SU-DHL-6 (cell line): ENCODE data around the gene ALDOA.

Experiments used
- H2AFZ ChIP-seq: fragments of 200-600 bp; sonication (generic); 2 replicates; pipeline ENCODE4 v1.6.1; 2014; ENCODE audit warnings: low read depth, mild to moderate bottlenecking, moderate library complexity, mixed read lengths, antibody characterized with exemption, low read length; ENCODE audit not compliant: severe bottlenecking
- H3F3A ChIP-seq: fragments of 200-600 bp; shearing (Covaris generic); 2 replicates; pipeline ENCODE4 v1.6.0; 2016; ENCODE audit warnings: antibody characterized with exemption, mild to moderate bottlenecking; ENCODE audit not compliant: insufficient read depth
- H3K27ac ChIP-seq: fragments of 200-600 bp; sonication (generic); 2 replicates; pipeline ENCODE4 v1.5.1; 2016; ENCODE audit warnings: low read depth, mild to moderate bottlenecking, low read length, moderate library complexity, mixed read lengths
- H3K27me3 ChIP-seq: fragments of 200-600 bp; sonication (generic), shearing (Covaris generic); 2 replicates; pipeline ENCODE4 v1.6.0; 2014; ENCODE audit warnings: mild to moderate bottlenecking, low read length
- H3K36me3 ChIP-seq: fragments of 200-600 bp; sonication (generic); 2 replicates; pipeline ENCODE4 v1.6.1; 2014; ENCODE audit warnings: mild to moderate bottlenecking, low read length, mixed read lengths
- H3K4me2 ChIP-seq: fragments of 300-600, 200-600 bp; shearing (Covaris generic), sonication (generic); 2 replicates; pipeline ENCODE4 v1.6.0; 2014; ENCODE audit warnings: low read length, low read depth, mild to moderate bottlenecking; ENCODE audit not compliant: poor library complexity, severe bottlenecking
- H3K4me3 ChIP-seq: fragments of 200-600 bp; sonication (generic); 2 replicates; pipeline ENCODE4 v1.5.1; 2014; ENCODE audit warnings: antibody characterized with exemption, low read length, mild to moderate bottlenecking, mixed read lengths; ENCODE audit not compliant: insufficient read depth, poor library complexity, severe bottlenecking
- H3K79me2 ChIP-seq: fragments of 200-600 bp; sonication (generic); 2 replicates; pipeline ENCODE4 v1.6.1; 2014; ENCODE audit warnings: mild to moderate bottlenecking, low read length, moderate library complexity; ENCODE audit not compliant: insufficient read depth
- H3K9ac ChIP-seq: fragments of 200-600 bp; sonication (generic); 2 replicates; pipeline ENCODE4 v1.7.0; 2014; ENCODE audit warnings: mild to moderate bottlenecking, low read length
- H3K9me2 ChIP-seq: fragments of 200-600 bp; sonication (generic); replicated peaks from 2 replicates; pipeline ENCODE4 v1.6.1; 2014; ENCODE audit warnings: low read length; ENCODE audit not compliant: insufficient read depth
- H3K9me3 ChIP-seq: fragments of 200-600 bp; sonication (generic); 2 replicates; pipeline ENCODE4 v1.6.1; 2014; ENCODE audit warnings: low read length, mixed read lengths; ENCODE audit not compliant: insufficient read depth
- H4K20me1 ChIP-seq: fragments of 200-600 bp; sonication (generic); 2 replicates; pipeline ENCODE4 v1.6.1; 2014; ENCODE audit warnings: low read depth, mild to moderate bottlenecking, antibody characterized with exemption, low read length, moderate library complexity, mixed read lengths
- EZH2phosphoT487 ChIP-seq: fragments of 200-600 bp; sonication (generic), shearing (Covaris generic); conservative IDR thresholded peaks from 2 replicates; pipeline ENCODE4 v1.6.1; 2018; ENCODE audit warnings: mild to moderate bottlenecking, antibody characterized with exemption, low read length, moderate library complexity, mixed read lengths
- TF ChIP-seq, protein P1 (sequence below): fragments of 200-600 bp; sonication (generic); IDR thresholded peaks from one replicate; pipeline ENCODE4 v1.5.1; 2017; ENCODE audit warnings: antibody characterized with exemption, mild to moderate bottlenecking, low read length, moderate library complexity; ENCODE audit not compliant: insufficient read depth, poor library complexity, severe bottlenecking

Gene ALDOA

DNA sequence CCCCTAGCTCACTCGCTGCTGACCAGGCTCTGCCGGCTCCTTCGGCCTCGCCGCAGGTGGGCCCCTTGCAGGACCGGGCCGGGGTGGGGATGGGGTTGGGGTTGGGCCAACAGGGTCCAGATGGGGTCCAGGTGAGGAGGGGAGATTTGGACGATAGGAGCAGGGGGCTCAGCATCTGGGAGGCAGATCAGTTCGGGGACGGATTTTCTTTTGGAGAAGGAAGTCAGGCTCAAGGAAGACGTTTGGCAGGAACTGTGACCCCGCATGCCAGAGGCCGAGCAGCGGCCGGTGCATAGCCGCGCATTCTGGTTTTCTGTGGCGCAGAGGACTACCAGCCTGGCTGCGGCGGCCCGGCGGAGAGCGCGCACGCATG, 845 bp upstream of the ALDOA start:
- Histone ChIP-seq H3K9me3 (no peaks in the 10 kb centered on the region), H3F3A (no peaks in the 10 kb centered on the region; the same call in 1 of the 2 replicates), H3K27ac (peak overlapping the region; percentile 97), H3K4me2 (peak overlapping the region; percentile 87), H4K20me1 (no peaks in the 10 kb centered on the region; the same call in 1 of the 2 replicates), H2AFZ (no peak overlapping the region), H3K36me3 (peaks cover 12% of the 10 kb centered on the region), H3K9me2 (no peaks in the 10 kb centered on the region), H3K27me3 (no peaks in the 10 kb centered on the region), H3K79me2 (peaks cover 34% of the 10 kb centered on the region), H3K4me3 (peak overlapping the region; percentile 84), H3K9ac (peak overlapping the region; percentile 98)
- TF ChIP-seq, protein P1, sequence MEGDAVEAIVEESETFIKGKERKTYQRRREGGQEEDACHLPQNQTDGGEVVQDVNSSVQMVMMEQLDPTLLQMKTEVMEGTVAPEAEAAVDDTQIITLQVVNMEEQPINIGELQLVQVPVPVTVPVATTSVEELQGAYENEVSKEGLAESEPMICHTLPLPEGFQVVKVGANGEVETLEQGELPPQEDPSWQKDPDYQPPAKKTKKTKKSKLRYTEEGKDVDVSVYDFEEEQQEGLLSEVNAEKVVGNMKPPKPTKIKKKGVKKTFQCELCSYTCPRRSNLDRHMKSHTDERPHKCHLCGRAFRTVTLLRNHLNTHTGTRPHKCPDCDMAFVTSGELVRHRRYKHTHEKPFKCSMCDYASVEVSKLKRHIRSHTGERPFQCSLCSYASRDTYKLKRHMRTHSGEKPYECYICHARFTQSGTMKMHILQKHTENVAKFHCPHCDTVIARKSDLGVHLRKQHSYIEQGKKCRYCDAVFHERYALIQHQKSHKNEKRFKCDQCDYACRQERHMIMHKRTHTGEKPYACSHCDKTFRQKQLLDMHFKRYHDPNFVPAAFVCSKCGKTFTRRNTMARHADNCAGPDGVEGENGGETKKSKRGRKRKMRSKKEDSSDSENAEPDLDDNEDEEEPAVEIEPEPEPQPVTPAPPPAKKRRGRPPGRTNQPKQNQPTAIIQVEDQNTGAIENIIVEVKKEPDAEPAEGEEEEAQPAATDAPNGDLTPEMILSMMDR: no peak
- no peak for TF ChIP-seq EZH2phosphoT487

DNA sequence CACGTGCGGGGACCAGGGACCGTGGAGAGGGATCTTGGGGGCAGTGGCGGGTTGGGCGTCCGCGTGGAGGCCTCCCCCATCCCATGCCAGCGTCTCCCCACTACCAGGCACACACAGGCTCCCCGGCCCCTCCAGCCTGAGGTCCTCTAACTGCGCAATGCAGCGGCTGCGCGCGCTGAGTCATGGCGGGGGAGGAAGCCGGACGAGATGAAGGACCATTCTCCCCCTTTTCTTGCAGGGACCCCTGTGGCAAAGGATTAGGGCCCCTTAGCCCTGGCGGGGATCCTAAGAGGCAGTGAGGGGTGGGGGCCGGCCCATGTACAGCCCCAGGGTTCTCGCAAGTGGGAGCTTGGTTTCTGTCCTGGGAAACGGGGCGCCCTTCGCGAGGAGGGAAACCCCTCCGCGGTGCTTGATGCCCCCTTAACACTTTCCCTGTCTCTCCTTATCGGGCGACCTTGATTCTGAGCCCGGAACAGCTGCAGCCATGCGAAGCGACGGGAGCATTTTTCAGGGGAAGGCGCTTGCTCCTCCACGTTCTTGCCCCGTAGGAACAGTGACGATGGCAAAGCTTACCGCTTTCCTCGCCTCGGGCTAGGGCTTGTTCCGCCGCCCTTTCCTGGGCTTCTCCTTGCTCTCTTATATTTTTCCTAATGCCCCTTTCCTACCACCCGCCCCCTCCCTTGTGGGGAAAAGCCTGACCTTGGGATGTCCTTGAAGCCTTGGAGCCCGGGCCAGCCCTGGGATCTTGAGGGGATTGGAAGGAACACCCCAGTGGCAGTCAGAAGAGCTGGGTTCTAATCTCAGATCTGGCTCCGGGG, 592 bp downstream of the ALDOA start:
- Histone ChIP-seq H4K20me1 (no peaks in the 10 kb centered on the region; the same call in 1 of the 2 replicates), H3K36me3 (peaks cover 16% of the 10 kb centered on the region), H3K27me3 (no peaks in the 10 kb centered on the region), H3K9me2 (no peaks in the 10 kb centered on the region), H3K27ac (peak overlapping the region; percentile 65), H3K9me3 (no peaks in the 10 kb centered on the region), H2AFZ (no peak overlapping the region), H3F3A (peaks cover 5% of the 10 kb centered on the region; the same call in 1 of the 2 replicates), H3K79me2 (peaks cover 34% of the 10 kb centered on the region), H3K4me3 (peak overlapping the region; percentile 84), H3K9ac (peak overlapping the region; percentile 98), H3K4me2 (peak overlapping the region; percentile 68)
- TF ChIP-seq, protein P1: no peak
- no peak for TF ChIP-seq EZH2phosphoT487

DNA sequence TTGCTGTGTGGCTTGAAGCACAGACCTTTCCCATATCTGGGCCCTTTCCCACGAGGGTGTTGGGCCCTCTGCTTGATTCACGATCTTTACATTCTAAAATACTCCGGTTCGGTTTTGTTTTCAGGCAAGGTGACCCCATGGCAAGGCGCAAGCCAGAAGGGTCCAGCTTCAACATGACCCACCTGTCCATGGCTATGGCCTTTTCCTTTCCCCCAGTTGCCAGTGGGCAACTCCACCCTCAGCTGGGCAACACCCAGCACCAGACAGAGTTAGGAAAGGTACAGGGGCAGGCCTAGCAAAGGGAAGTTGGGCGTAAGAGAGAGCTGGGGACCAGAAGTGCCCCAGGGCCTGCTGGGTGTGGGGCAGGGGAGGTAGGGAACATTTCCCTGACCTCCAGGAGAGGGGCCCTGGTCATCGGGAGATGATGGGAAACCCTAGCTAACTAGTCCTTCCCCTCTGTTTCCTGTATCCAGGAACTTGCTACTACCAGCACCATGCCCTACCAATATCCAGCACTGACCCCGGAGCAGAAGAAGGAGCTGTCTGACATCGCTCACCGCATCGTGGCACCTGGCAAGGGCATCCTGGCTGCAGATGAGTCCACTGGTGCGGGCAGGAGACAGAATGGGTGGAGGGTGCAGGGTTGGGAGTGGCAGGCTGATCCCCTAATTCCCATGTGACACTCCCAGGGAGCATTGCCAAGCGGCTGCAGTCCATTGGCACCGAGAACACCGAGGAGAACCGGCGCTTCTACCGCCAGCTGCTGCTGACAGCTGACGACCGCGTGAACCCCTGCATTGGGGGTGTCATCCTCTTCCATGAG, 1.4 kb downstream of the ALDOA start:
- Histone ChIP-seq H3K4me2 (peak overlapping the region; percentile 68), H3K79me2 (peaks cover 34% of the 10 kb centered on the region), H3K4me3 (peak overlapping the region; percentile 84), H3K36me3 (peaks cover 16% of the 10 kb centered on the region), H3K9ac (peak overlapping the region; percentile 98), H2AFZ (no peak overlapping the region), H3K9me2 (no peaks in the 10 kb centered on the region), H3F3A (peaks cover 13% of the 10 kb centered on the region), H3K9me3 (no peaks in the 10 kb centered on the region), H3K27me3 (no peaks in the 10 kb centered on the region), H4K20me1 (no peaks in the 10 kb centered on the region; the same call in 1 of the 2 replicates), H3K27ac (peak overlapping the region; percentile 65)
- TF ChIP-seq, protein P1: no peak
- no peak for TF ChIP-seq EZH2phosphoT487
